ENCODE measurements around the gene CDC16. TPM values are rescaled to one million over a fixed set of nuclear protein-coding genes. Genes with fewer than 3 reads are reported as not detected.

CDC16 gene
- total and polyA plus RNA-seq, 9 of the 15 experiments (the other 6 are each of a cell fraction or from before 2014, with no cell fraction given) = 23.2 to 102 (median 51.6) TPM

GRCh38 chr13:114285166-114285808 is 50.6 kb downstream of the CDC16 start:
- H3K9me1 ChIP-seq (ENCODE audit: control insufficient read depth, insufficient read depth, low read length) = no peaks in the 10 kb centered on the region
- H3K9ac ChIP-seq (ENCODE audit: insufficient read depth in 1 of 2, low read depth in 2 of 2, low read length in 2 of 2) = no peak overlapping the region
- 74% methylated on average over 4 of the region's 4 CpGs for WGBS (ENCODE audit: insufficient coverage, low coverage, missing lambda C conversion rate)
- H3K4me1 ChIP-seq (replicated peaks in 1 of 2; ENCODE audit: control insufficient read depth in 2 of 2, insufficient read depth in 2 of 2, low read length in 2 of 2) = peaks cover 15 to 31% of the 10 kb centered on the region in 2 experiments
- H3K9me3 ChIP-seq (replicated peaks; ENCODE audit: control insufficient read depth, insufficient read depth, low read depth, low read length) = no peaks in the 10 kb centered on the region
- intact Hi-C loops (cut with micrococcal nuclease) = no loop called here
- CTCF ChIA-PET (ENCODE audit: low intra/inter-chr PET ratio) = no interaction called here
- no peaks in the 10 kb centered on the region for H3K27me3 ChIP-seq (ENCODE audit: control insufficient read depth in 2 of 2, insufficient read depth in 2 of 2, low read length in 2 of 2)
- in situ Hi-C loops (cut with MboI) = no loop called here
- H3K79me2 ChIP-seq (ENCODE audit: control insufficient read depth, insufficient read depth, low read length) = peaks cover 50% of the 10 kb centered on the region
- FAIRE-seq (no peak), ATAC-seq (no peak), DNase-seq (ENCODE audit: extremely low read depth in 1 of 4, low spot score in 3 of 4) (no peak)
- BruUV-seq (replicated peaks) = no TSS peak
- H3K4me3 ChIP-seq = no peak overlapping the region
- H3K27ac ChIP-seq (ENCODE audit: extremely low read depth, low read depth, low read length) = peak overlapping the region; percentile 3; the same call in 1 of the 3 replicates
- H4K20me1 ChIP-seq (replicated peaks; ENCODE audit: control insufficient read depth, insufficient read depth, low read length) = no peaks in the 10 kb centered on the region; the same call in 1 of the 2 replicates
- H2AFZ ChIP-seq (ENCODE audit: low read depth, low read length) = no peak overlapping the region
- POLR2A ChIA-PET = interaction anchor here (0.7 to 1.0 kb wide), 3 partner anchors 10 to 33 kb away, joined by 3 read pairs; no protein-coding TSS in a partner anchor
- H3K4me2 ChIP-seq (ENCODE audit: insufficient read depth, low read length) = no peak overlapping the region
- H3K36me3 ChIP-seq (ENCODE audit: control insufficient read depth, insufficient read depth, low read length) = peaks cover 69% of the 10 kb centered on the region
- TF ChIP-seq MAFF (IDR thresholded peaks at IDR 0.05; ENCODE audit: low read length) (peak; percentile 71), C11orf30 (IDR thresholded peaks at IDR 0.05; ENCODE audit: low read depth) (peak; percentile 92), AFF1 (IDR thresholded peaks at IDR 0.05; ENCODE audit: low read depth in 1 of 2, partially characterized antibody in 2 of 2) (no peak), MAFG (tag; conservative IDR thresholded peaks at IDR 0.05) (peak; percentile 88), CCAR2 (IDR thresholded peaks at IDR 0.05; ENCODE audit: low read depth, low read length) (no peak), ZNF316 (IDR thresholded peaks at IDR 0.05) (peak; percentile 97), ZNF354B (CRISPR knock-in tag; IDR thresholded peaks at IDR 0.05) (no peak), CBX2 (IDR thresholded peaks at IDR 0.05; ENCODE audit: insufficient read depth, low read length, poor library complexity, severe bottlenecking) (no peak), MAFK (IDR thresholded peaks at IDR 0.05; ENCODE audit: low read length) (peak; percentile 66), JUNB (CRISPR knock-in tag; conservative IDR thresholded peaks at IDR 0.05) (no peak), PHF8 (IDR thresholded peaks at IDR 0.05; ENCODE audit: borderline replicate concordance, low read length) (no peak)
